H9 (cell line): ENCODE data around the gene FSD1. TPM values are rescaled to one million over a fixed set of nuclear protein-coding genes. Genes with fewer than 3 reads are reported as not detected.

Experiments used
- DNase-seq: peaks from one replicate; pipeline ENCODE4 v3.0.0-alpha.2; 2017
- H2AFZ ChIP-seq: one replicate; pipeline ENCODE4 v1.6.1; 2013; ENCODE audit warnings: mild to moderate bottlenecking, low read length, control low read depth, moderate library complexity
- H2AK5ac ChIP-seq: 2 replicates; pipeline ENCODE4 v1.6.1; 2013; ENCODE audit warnings: low read length, control low read depth, mixed read lengths; ENCODE audit not compliant: insufficient read length
- H2BK120ac ChIP-seq: one replicate; pipeline ENCODE4 v1.6.1; 2013; ENCODE audit warnings: low read depth, mild to moderate bottlenecking, low read length, control low read depth, inconsistent platforms; ENCODE audit not compliant: poor library complexity, severe bottlenecking
- H2BK12ac ChIP-seq: 2 replicates; pipeline ENCODE4 v1.6.1; 2013; ENCODE audit warnings: low read length, control low read depth, mixed read lengths, low read depth; ENCODE audit not compliant: insufficient read length
- H2BK15ac ChIP-seq: 2 replicates; pipeline ENCODE4 v1.6.1; 2013; ENCODE audit warnings: low read depth, low read length, control low read depth
- H2BK20ac ChIP-seq: one replicate; pipeline ENCODE4 v1.6.1; 2013; ENCODE audit warnings: low read depth, mild to moderate bottlenecking, low read length, control low read depth, inconsistent platforms; ENCODE audit not compliant: poor library complexity, severe bottlenecking
- H2BK5ac ChIP-seq: 2 replicates; pipeline ENCODE4 v1.6.1; 2013; ENCODE audit warnings: low read length, control low read depth, mixed read lengths; ENCODE audit not compliant: insufficient read length
- H3K14ac ChIP-seq: 2 replicates; pipeline ENCODE4 v1.6.1; 2013; ENCODE audit warnings: low read length, control low read depth; ENCODE audit not compliant: insufficient read depth
- H3K18ac ChIP-seq: 2 replicates; pipeline ENCODE4 v1.6.1; 2013; ENCODE audit warnings: low read depth, mild to moderate bottlenecking, mixed read lengths, low read length, control low read depth; ENCODE audit not compliant: insufficient read length
- H3K23ac ChIP-seq: 2 replicates; pipeline ENCODE4 v1.6.1; 2013; ENCODE audit warnings: low read length, control low read depth, mixed read lengths, low read depth; ENCODE audit not compliant: insufficient read length
- H3K23me2 ChIP-seq: 2 replicates; pipeline ENCODE4 v1.6.1; 2013; ENCODE audit warnings: low read depth, mild to moderate bottlenecking, mixed read lengths, low read length, control low read depth; ENCODE audit not compliant: insufficient read length, poor library complexity, severe bottlenecking
- H3K27ac ChIP-seq: 2 replicates; pipeline ENCODE4 v1.5.1; 2013; ENCODE audit warnings: low read length, control low read depth, mixed read lengths, low read depth; ENCODE audit not compliant: insufficient read length
- H3K27me3 ChIP-seq: 2 replicates; pipeline ENCODE4 v1.6.1; 2013; ENCODE audit warnings: low read length, control low read depth, inconsistent platforms; ENCODE audit not compliant: insufficient read depth
- H3K4ac ChIP-seq: 2 replicates; pipeline ENCODE4 v1.6.1; 2013; ENCODE audit warnings: low read depth, mild to moderate bottlenecking, control low read depth, inconsistent platforms, low read length, moderate library complexity
- H3K4me1 ChIP-seq: 2 replicates; pipeline ENCODE4 v1.6.1; 2013; ENCODE audit warnings: low read length, control low read depth, inconsistent platforms; ENCODE audit not compliant: insufficient read depth
- H3K4me2 ChIP-seq: 2 replicates; pipeline ENCODE4 v1.6.1; 2013; ENCODE audit warnings: low read length, control low read depth, mixed read lengths; ENCODE audit not compliant: insufficient read length, insufficient read depth
- H3K56ac ChIP-seq: 2 replicates; pipeline ENCODE4 v1.6.1; 2013; ENCODE audit warnings: low read depth, mild to moderate bottlenecking, mixed read lengths, low read length, control low read depth; ENCODE audit not compliant: insufficient read length
- H3K79me1 ChIP-seq: 2 replicates; pipeline ENCODE4 v1.6.1; 2013; ENCODE audit warnings: low read depth, mild to moderate bottlenecking, moderate library complexity, low read length, control low read depth, inconsistent platforms; ENCODE audit not compliant: insufficient read depth, poor library complexity, severe bottlenecking
- H3K79me2 ChIP-seq: 2 replicates; pipeline ENCODE4 v1.6.1; 2013; ENCODE audit warnings: low read length, control low read depth, inconsistent platforms; ENCODE audit not compliant: insufficient read depth
- H3K9ac ChIP-seq: 2 replicates; pipeline ENCODE4 v1.6.1; 2013; ENCODE audit warnings: low read length, control low read depth, mixed read lengths; ENCODE audit not compliant: insufficient read length; ENCODE audit errors: extremely low read depth
- H3K9me3 ChIP-seq: one replicate; pipeline ENCODE4 v1.6.1; 2013; ENCODE audit warnings: low read depth, low read length, inconsistent platforms; ENCODE audit not compliant: control insufficient read depth
- H3T11ph ChIP-seq: one replicate; pipeline ENCODE4 v1.6.1; 2013; ENCODE audit warnings: mild to moderate bottlenecking, low read length, control low read depth, inconsistent platforms
- H4K20me1 ChIP-seq: one replicate; pipeline ENCODE4 v1.6.1; 2013; ENCODE audit not compliant: control insufficient read depth, insufficient read length, insufficient read depth
- H4K5ac ChIP-seq: 2 replicates; pipeline ENCODE4 v1.6.1; 2013; ENCODE audit warnings: low read depth, mild to moderate bottlenecking, mixed read lengths, low read length, control low read depth; ENCODE audit not compliant: insufficient read length
- H4K8ac ChIP-seq: replicated peaks from 2 replicates; pipeline ENCODE4 v1.6.1; 2013; ENCODE audit warnings: low read length, control low read depth, mixed read lengths, low read depth; ENCODE audit not compliant: insufficient read length
- H4K91ac ChIP-seq: 2 replicates; pipeline ENCODE4 v1.6.1; 2013; ENCODE audit warnings: low read depth, mild to moderate bottlenecking, moderate library complexity, mixed read lengths, low read length, control low read depth; ENCODE audit not compliant: insufficient read length
- H3K27ac Mint-ChIP-seq, 3 experiments: 2 replicates in 2 of 3; 3 replicates in 1 of 3; pipeline ENCODE4 v1.8.0; 2020 to 2021; ENCODE audit warnings: mixed read lengths in 3 of 3, mild to moderate bottlenecking in 1 of 3, moderate library complexity in 1 of 3
- H3K27me3 Mint-ChIP-seq: 2 replicates; pipeline ENCODE4 v1.8.0; 2021; ENCODE audit warnings: low read depth, mild to moderate bottlenecking, moderate library complexity, mixed read lengths
- H3K36me3 Mint-ChIP-seq, 3 experiments: 2 replicates in 2 of 3; 3 replicates in 1 of 3; pipeline ENCODE4 v1.8.0; 2020 to 2021; ENCODE audit warnings: low read depth in 3 of 3, mixed read lengths in 3 of 3; ENCODE audit not compliant: insufficient read depth in 1 of 3
- H3K4me1 Mint-ChIP-seq, 2 experiments: 2 replicates each; pipeline ENCODE4 v1.8.0; 2020; ENCODE audit warnings: mixed read lengths in 2 of 2
- H3K4me3 Mint-ChIP-seq, 2 experiments: 2 replicates in 1 of 2; 3 replicates in 1 of 2; pipeline ENCODE4 v1.8.0; 2020 to 2021; ENCODE audit warnings: mild to moderate bottlenecking in 2 of 2, mixed read lengths in 2 of 2, moderate library complexity in 1 of 2
- H3K9me3 Mint-ChIP-seq, 2 experiments: 2 replicates in 1 of 2; 3 replicates in 1 of 2; pipeline ENCODE4 v1.8.0; 2020; ENCODE audit warnings: mild to moderate bottlenecking in 2 of 2, mixed read lengths in 2 of 2, moderate library complexity in 1 of 2
- WGBS: extraction: QIAGEN DNeasy Blood & Tissue Kit; methylation state at CpG from one replicate; pipeline ENCODE4 v1.1.7; 2013; ENCODE audit warnings: missing lambda C conversion rate, low lambda C conversion rate, mixed read lengths; ENCODE audit not compliant: insufficient read length; ENCODE audit errors: extremely low coverage; 5-methylcytosine and 5-hydroxymethylcytosine counted together
- total RNA-seq: library from RNA; stranded (reverse); gene quantifications from 2 replicates; pipeline ENCODE4 v1.2.1, GENCODE V29; 2021
- TF ChIP-seq, protein P1 (sequence below): fragments of 200-600 bp; sonication (generic); conservative IDR thresholded peaks from 3 replicates; pipeline ENCODE4 v1.8.0; 2021; ENCODE audit warnings: antibody characterized with exemption, mild to moderate bottlenecking

Gene FSD1
- total RNA-seq, 1 experiment from 2014 or later: 53.6 TPM

DNA sequence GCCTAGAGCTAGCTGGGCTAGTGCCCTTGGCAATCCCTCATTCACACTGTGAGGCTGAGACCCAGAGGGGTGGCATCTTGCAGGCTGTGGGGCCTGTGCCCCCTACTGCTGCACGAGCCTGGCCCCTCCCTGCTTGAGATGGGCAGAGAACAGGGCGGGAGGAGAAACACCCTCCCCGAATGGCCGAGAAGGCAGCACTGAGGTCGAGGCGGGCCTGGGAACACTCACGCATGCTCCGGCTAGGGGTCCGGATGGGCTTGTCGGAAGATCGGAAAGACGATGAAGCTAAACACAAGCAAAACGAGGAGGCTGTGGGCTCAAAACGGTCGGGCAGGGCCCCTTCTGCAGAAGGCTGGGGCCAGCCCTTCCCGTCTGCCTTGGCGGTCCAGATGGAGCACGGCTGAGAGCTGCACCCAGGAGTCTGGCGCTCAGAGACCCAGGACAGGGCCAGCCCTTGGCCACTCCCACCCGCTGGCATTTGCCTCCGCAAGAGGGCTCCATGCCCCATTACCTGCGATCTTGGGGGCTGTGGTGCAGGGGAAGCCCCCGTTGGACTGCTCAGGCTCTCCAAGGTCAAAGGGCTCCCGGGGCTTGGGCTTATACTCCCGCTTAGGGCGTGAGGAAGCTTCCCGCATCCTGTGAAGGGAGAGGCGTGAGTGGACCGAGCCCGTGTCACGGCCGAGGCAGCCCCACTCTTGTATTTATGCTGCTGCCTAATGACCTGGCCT lies 57.9 kb downstream of the FSD1 start:
- Histone ChIP-seq H2BK120ac (no peak overlapping the region), H3K9ac (no peak overlapping the region), H4K91ac (no peak overlapping the region), H2AK5ac (no peak overlapping the region), H3K4me2 (no peak overlapping the region), H3K23me2 (no peaks in the 10 kb centered on the region), H2BK15ac (no peak overlapping the region), H3K4ac (no peak overlapping the region), H3K79me1 (no peaks in the 10 kb centered on the region), H2AFZ (no peak overlapping the region), H2BK5ac (no peak overlapping the region), H3T11ph (no peak overlapping the region), H3K27me3 (no peaks in the 10 kb centered on the region), H4K5ac (no peak overlapping the region), H4K20me1 (no peaks in the 10 kb centered on the region), H3K27ac (no peak overlapping the region), H3K79me2 (no peaks in the 10 kb centered on the region), H3K18ac (no peak overlapping the region), H3K14ac (no peak overlapping the region), H3K23ac (no peak overlapping the region), H2BK20ac (no peak overlapping the region), H3K4me1 (no peaks in the 10 kb centered on the region; the same call in 1 of the 2 replicates), H3K56ac (no peak overlapping the region), H2BK12ac (no peak overlapping the region), H4K8ac (no peak overlapping the region), H3K9me3 (no peaks in the 10 kb centered on the region)
- TF ChIP-seq, protein P1, sequence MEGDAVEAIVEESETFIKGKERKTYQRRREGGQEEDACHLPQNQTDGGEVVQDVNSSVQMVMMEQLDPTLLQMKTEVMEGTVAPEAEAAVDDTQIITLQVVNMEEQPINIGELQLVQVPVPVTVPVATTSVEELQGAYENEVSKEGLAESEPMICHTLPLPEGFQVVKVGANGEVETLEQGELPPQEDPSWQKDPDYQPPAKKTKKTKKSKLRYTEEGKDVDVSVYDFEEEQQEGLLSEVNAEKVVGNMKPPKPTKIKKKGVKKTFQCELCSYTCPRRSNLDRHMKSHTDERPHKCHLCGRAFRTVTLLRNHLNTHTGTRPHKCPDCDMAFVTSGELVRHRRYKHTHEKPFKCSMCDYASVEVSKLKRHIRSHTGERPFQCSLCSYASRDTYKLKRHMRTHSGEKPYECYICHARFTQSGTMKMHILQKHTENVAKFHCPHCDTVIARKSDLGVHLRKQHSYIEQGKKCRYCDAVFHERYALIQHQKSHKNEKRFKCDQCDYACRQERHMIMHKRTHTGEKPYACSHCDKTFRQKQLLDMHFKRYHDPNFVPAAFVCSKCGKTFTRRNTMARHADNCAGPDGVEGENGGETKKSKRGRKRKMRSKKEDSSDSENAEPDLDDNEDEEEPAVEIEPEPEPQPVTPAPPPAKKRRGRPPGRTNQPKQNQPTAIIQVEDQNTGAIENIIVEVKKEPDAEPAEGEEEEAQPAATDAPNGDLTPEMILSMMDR: no peak
- Mint-ChIP-seq H3K4me3 (no peak overlapping the region), H3K4me1 (peaks cover 7 to 9% of the 10 kb centered on the region in 2 experiments; a peak in 3 of 4 replicates), H3K36me3 (peaks cover 1 to 38% (median 12%) of the 10 kb centered on the region in 3 experiments; a peak in 5 of 7 replicates), H3K9me3 (no peaks in the 10 kb centered on the region), H3K27ac (peak overlapping the region; percentile 70 to 93 (median 73); a peak in 4 of 7 replicates), H3K27me3 (peaks cover 6% of the 10 kb centered on the region)
- no CpG with 5 or more reads among the region's 32 CpGs for WGBS
- no peak for DNase-seq
